Activated CD4-positive, alpha-beta T cell treated with anti-CD3 and anti-CD28 coated beads, Interleukin-2, Interleukin-4, amounts not matched to agents 100 ng/mL and 50 ng/mL, durations not matched to agents 16 hours and 8 hours (primary cell): ENCODE results near the gene SRRM2.

ENCODE experiments used
- DNase-seq: peaks from one replicate; pipeline ENCODE4 v3.0.0-alpha.2; 2020; ENCODE audit warnings: low spot score

Gene SRRM2

GRCh38 chr16:2762711-2763110 lies 10.3 kb downstream of the SRRM2 start:
- no peak for DNase-seq

GRCh38 chr16:2763173-2763572 lies 10.7 kb downstream of the SRRM2 start:
- DNase-seq = no peak

DNA sequence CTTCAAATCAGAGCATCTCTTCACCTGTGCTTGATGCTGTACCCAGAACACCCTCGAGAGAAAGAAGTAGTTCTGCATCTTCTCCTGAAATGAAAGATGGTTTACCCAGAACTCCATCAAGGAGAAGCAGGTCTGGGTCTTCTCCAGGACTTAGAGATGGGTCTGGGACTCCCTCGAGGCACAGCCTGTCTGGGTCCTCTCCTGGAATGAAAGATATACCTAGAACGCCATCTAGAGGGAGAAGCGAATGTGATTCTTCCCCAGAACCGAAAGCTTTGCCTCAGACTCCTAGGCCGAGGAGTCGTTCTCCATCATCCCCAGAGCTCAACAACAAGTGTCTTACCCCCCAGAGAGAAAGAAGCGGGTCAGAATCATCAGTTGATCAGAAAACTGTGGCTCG lies 12.3 kb downstream of the SRRM2 start:
- no peak for DNase-seq

DNA sequence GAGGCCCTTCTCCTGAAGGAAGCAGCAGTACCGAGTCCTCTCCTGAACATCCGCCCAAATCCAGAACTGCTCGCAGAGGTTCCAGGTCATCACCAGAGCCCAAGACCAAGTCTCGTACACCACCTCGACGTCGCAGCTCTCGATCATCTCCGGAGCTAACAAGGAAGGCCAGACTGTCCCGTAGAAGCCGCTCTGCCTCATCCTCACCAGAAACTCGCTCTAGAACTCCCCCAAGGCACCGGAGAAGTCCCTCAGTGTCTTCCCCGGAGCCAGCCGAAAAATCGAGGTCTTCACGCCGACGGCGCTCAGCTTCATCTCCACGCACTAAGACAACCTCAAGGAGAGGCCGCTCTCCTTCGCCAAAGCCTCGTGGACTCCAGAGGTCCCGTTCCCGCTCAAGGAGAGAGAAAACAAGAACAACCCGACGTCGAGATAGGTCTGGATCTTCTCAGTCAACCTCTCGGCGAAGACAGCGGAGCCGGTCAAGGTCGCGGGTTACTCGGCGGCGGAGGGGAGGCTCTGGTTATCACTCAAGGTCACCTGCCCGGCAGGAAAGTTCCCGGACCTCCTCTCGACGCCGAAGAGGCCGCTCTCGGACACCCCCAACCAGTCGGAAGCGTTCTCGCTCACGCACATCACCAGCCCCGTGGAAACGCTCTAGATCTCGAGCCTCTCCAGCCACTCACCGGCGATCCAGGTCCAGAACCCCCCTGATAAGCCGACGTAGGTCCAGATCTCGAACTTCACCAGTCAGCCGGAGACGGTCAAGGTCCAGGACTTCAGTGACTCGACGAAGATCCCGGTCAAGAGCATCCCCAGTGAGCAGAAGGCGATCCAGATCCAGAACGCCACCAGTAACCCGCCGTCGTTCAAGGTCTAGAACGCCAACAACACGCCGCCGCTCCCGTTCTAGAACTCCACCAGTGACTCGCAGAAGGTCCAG lies 13.3 kb downstream of the SRRM2 start:
- no peak for DNase-seq

- DNase-seq = no peak
Measured at GRCh38 chr16:2766430-2767139, 14.1 kb downstream of the SRRM2 start.

- DNase-seq = no peak
Measured at GRCh38 chr16:2767140-2767731, 14.8 kb downstream of the SRRM2 start.

DNA sequence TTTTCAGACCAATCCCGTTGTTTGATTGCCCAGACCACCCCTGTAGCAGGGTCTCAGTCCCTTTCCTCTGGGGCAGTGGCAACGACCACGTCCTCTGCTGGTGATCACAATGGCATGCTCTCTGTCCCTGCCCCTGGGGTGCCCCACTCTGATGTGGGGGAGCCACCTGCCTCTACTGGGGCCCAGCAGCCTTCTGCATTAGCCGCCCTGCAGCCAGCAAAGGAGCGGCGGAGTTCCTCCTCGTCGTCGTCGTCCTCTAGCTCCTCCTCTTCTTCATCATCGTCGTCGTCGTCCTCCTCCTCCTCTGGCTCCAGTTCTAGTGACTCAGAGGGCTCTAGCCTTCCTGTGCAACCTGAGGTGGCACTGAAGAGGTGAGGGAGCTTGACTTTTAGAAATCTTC lies 15.5 kb downstream of the SRRM2 start:
- DNase-seq = no peak

- no peak for DNase-seq
Measured at GRCh38 chr16:2768403-2769089, 16.1 kb downstream of the SRRM2 start.

GRCh38 chr16:2769100-2769529 lies 16.7 kb downstream of the SRRM2 start:
- no peak for DNase-seq

DNA sequence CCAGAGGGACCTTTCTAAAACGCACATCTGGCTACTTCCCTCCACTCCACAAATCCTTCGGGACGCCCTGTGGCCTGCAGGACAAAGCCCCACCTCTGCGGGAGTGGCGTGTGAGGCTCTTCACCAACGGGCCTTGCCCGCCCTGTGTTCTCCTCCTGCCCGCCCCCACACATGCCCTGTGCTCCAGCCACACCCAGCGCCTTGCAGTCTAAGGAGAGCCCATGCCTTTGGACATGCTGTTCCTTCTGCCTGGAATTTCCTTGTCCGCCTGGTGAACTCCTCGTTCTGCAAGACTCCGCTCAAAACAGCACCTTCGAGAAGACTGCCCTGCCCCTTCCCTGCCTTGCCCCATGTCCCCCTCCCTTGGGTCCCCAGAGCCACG lies 17.2 kb downstream of the SRRM2 start:
- no peak for DNase-seq

GRCh38 chr16:2770057-2770951 lies 17.9 kb downstream of the SRRM2 start:
- no peak for DNase-seq

- no peak for DNase-seq
Measured at GRCh38 chr16:2771496-2772402, 19.3 kb downstream of the SRRM2 start.

- DNase-seq = no peak
Measured at GRCh38 chr16:2773188-2773968, 20.9 kb downstream of the SRRM2 start.

- no peak for DNase-seq
Measured at GRCh38 chr16:2774161-2774891, 21.9 kb downstream of the SRRM2 start.

DNA sequence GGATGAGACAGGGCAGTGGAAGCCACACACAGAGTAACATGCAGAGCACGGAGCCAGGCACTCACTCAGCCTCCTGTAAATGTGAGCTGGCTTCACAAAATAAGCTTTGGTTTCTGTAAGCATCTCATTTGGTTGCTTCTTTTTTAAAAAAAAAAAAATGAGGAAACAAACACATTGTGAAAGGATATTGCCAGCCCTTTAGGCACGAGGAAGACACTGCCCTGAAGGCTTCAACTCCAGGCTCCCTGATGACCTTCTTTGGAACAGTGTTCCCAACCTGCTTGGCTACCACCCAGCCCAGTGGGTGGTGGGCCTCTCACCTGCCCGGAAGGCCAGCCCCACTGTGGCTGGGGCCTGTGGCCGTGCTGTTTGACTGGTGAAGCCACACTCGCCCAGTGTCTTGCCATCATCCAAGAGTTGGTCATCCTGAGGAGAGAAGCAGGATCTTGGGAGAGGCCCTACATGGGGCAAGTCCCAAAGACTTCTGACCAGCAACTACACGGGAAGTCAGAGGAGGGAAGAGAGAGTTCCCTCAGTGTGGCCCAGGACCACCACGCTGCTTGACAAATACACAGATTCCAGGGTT lies 22.8 kb downstream of the SRRM2 start:
- DNase-seq = no peak

- no peak for DNase-seq
Measured at GRCh38 chr16:2775765-2776499, 23.5 kb downstream of the SRRM2 start.

- DNase-seq = no peak
Measured at GRCh38 chr16:2776500-2777139, 24.2 kb downstream of the SRRM2 start.
